HL-60 (cell line): Measurements from ENCODE around the gene VPS36.

Source experiments
- CTCF ChIP-seq: IDR thresholded peaks from one replicate; pipeline ENCODE4 v1.5.1; 2011; ENCODE audit warnings: low read length, control low read depth, inconsistent platforms; ENCODE audit not compliant: insufficient read depth
- POLR2AphosphoS5 ChIP-seq: IDR thresholded peaks from 2 replicates; pipeline ENCODE4 v1.6.1; 2012; ENCODE audit warnings: low read depth

DNA sequence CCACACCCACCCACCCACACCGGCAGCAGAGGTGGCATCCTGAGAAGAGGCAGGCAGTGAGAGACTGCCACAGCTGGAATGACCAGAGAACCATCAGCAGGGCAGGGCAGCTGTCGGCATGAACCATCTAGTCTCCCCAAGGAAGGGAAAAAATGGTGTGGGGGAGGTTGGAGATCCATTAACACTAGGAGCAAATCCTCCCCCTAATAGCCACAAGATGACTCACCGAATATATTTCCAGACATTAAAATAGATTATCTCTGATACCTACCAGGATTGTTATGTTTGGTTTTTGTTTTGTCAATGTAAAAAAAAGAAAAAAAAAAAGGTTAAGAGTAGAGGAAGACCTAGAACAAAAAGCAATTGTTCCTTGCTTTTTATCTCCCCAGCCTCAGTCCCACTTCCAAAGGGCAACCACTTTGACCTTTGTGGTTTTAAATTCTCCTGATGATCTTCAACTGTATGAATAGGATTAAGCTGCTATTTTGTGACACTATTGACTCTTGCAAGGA is 78.6 kb downstream of the VPS36 start:
- TF ChIP-seq CTCF (no peak), POLR2AphosphoS5 (no peak)
